Endothelial cell of umbilical vein (primary cell): ENCODE data around the gene CDKL4. TPM values are rescaled to one million over a fixed set of nuclear protein-coding genes. Genes with fewer than 3 reads are reported as not detected.

Experiments
- BruUV-seq: library from RNA; stranded (reverse); fragments of 400-500 nt; replicated peaks from 2 replicates; lab custom pipeline; 2021; lab: Mats Ljungman, UMichigan
- CTCF ChIA-PET: fragments of 300-600, 350-600 bp; sonication (Branson Sonifier 250); formaldehyde crosslinking; loops from one replicate; lab custom pipeline; 2021; ENCODE audit warnings: antibody characterized with exemption, inconsistent platforms; lab: Charles Lee
- POLR2A ChIA-PET: fragments of 300-600, 350-600 bp; sonication (Branson Sonifier 250); formaldehyde crosslinking; loops from one replicate; lab custom pipeline; 2021; ENCODE audit warnings: antibody characterized with exemption, inconsistent platforms; lab: Charles Lee
- DNase-seq: peaks from one replicate; pipeline ENCODE4 v3.0.0-alpha.2; 2011; ENCODE audit warnings: low read depth, low spot score
- FAIRE-seq: peaks from 2 replicates; lab custom pipeline; 2011; peaks lifted over from hg19 to GRCh38; lab: Jason Lieb, UNC
- H2AFZ ChIP-seq: 2 replicates; pipeline ENCODE4 v1.6.0; 2012; ENCODE audit warnings: low read depth, low read length, control low read depth, inconsistent platforms
- H3K27ac ChIP-seq: 2 replicates; pipeline ENCODE4 v1.5.1; 2011; ENCODE audit warnings: low read depth, mild to moderate bottlenecking, control low read depth, low read length, moderate library complexity; ENCODE audit not compliant: insufficient read depth
- H3K27me3 ChIP-seq, 2 experiments: 2 replicates each; pipeline versions ENCODE4 v1.6.0 to v1.6.1; 2011; ENCODE audit warnings: low read length in 2 of 2, mixed read lengths in 1 of 2; ENCODE audit not compliant: control insufficient read depth in 2 of 2, insufficient read depth in 2 of 2
- H3K36me3 ChIP-seq, 2 experiments: 2 replicates in 1 of 2; 3 replicates in 1 of 2; pipeline ENCODE4 v1.5.1; 2011; ENCODE audit warnings: low read length in 2 of 2, mild to moderate bottlenecking in 1 of 2, moderate library complexity in 1 of 2; ENCODE audit not compliant: control insufficient read depth in 2 of 2, insufficient read depth in 2 of 2; ENCODE audit errors: extremely low read depth in 1 of 2
- H3K4me1 ChIP-seq: 3 replicates; pipeline ENCODE4 v1.5.1; 2011; ENCODE audit warnings: mild to moderate bottlenecking, low read length; ENCODE audit not compliant: control insufficient read depth, insufficient read depth; ENCODE audit errors: extremely low read depth
- H3K4me2 ChIP-seq: 2 replicates; pipeline ENCODE4 v1.6.1; 2011; ENCODE audit warnings: low read length, control low read depth, mixed read lengths; ENCODE audit not compliant: insufficient read depth
- H3K4me3 ChIP-seq, 3 experiments: fragments of 200-600 bp in 1 of 3; sonication (generic), shearing (Covaris generic) in 1 of 3; replicated peaks in 1 of 3; 2 replicates each; pipeline ENCODE4 v1.5.1; 2011 to 2016; ENCODE audit warnings: control low read depth in 3 of 3, low read length in 3 of 3, mild to moderate bottlenecking in 2 of 3, inconsistent platforms in 1 of 3, low read depth in 1 of 3, moderate library complexity in 1 of 3; ENCODE audit not compliant: insufficient read depth in 1 of 3
- H3K79me2 ChIP-seq: 2 replicates; pipeline ENCODE4 v1.6.0; 2012; ENCODE audit warnings: low read length, inconsistent platforms; ENCODE audit not compliant: control insufficient read depth, insufficient read depth
- H3K9ac ChIP-seq: replicated peaks from 2 replicates; pipeline ENCODE3; 2011; ENCODE audit warnings: low read length, control low read depth; ENCODE audit not compliant: insufficient read depth; ENCODE audit errors: extremely low read depth
- H3K9me1 ChIP-seq: replicated peaks from 3 replicates; pipeline ENCODE4 v1.6.0; 2011; ENCODE audit warnings: mild to moderate bottlenecking, low read length; ENCODE audit not compliant: control insufficient read depth, insufficient read depth; ENCODE audit errors: extremely low read depth
- H3K9me3 ChIP-seq: replicated peaks from 2 replicates; pipeline ENCODE4 v1.5.1; 2012; ENCODE audit warnings: low read length, inconsistent platforms; ENCODE audit not compliant: control insufficient read depth, insufficient read depth
- H4K20me1 ChIP-seq: replicated peaks from 2 replicates; pipeline ENCODE3; 2011; ENCODE audit warnings: mild to moderate bottlenecking, low read length; ENCODE audit not compliant: control insufficient read depth, insufficient read depth; ENCODE audit errors: extremely low read depth
- EZH2 ChIP-seq: IDR thresholded peaks from 2 replicates; pipeline ENCODE4 v1.6.1; 2012; ENCODE audit warnings: borderline replicate concordance, low read depth, mild to moderate bottlenecking, moderate library complexity, low read length, inconsistent platforms; ENCODE audit not compliant: severe bottlenecking
- FOS ChIP-seq: IDR thresholded peaks from 2 replicates; pipeline ENCODE4 v1.6.1; 2011; ENCODE audit warnings: mild to moderate bottlenecking, low read length, moderate library complexity, borderline replicate concordance; ENCODE audit not compliant: insufficient read depth
- GATA2 ChIP-seq: IDR thresholded peaks from 2 replicates; pipeline ENCODE4 v1.7.0; 2011; ENCODE audit warnings: low read depth, mild to moderate bottlenecking, moderate library complexity, mixed read lengths, low read length; ENCODE audit not compliant: insufficient read length, insufficient read depth
- JUN ChIP-seq: IDR thresholded peaks from 2 replicates; pipeline ENCODE4 v1.6.1; 2011; ENCODE audit warnings: borderline replicate concordance, low read depth; ENCODE audit not compliant: insufficient read length, insufficient read depth
- MYC ChIP-seq: IDR thresholded peaks from one replicate; pipeline ENCODE4 v1.6.1; 2011; ENCODE audit warnings: mild to moderate bottlenecking, low read depth, low read length
- POLR2A ChIP-seq: IDR thresholded peaks from 2 replicates; pipeline ENCODE4 v1.6.1; 2012; ENCODE audit warnings: low read depth, mild to moderate bottlenecking, control low read depth, low read length
- POLR2AphosphoS5 ChIP-seq: IDR thresholded peaks from 2 replicates; pipeline ENCODE4 v1.6.1; 2012; ENCODE audit warnings: low read depth, mild to moderate bottlenecking, control low read depth, low read length, moderate library complexity; ENCODE audit not compliant: insufficient read depth
- dilution Hi-C: fragments of 300-500 bp; cut with MboI; formaldehyde crosslinking; loops from one replicate; pipeline ENCODE4 v1.15.0; 2019; ENCODE audit warnings: low sequenced_read_pairs; ENCODE audit not compliant: extremely low pct_ligation_motif_present
- intact Hi-C: fragments of 100-400 bp; cut with micrococcal nuclease; formaldehyde crosslinking; loops from one replicate; pipeline ENCODE4 v1.10.0; 2022
- polyA plus RNA-seq, 4 experiments: library from polyadenylated mRNA; depleted of rRNA in 3 of 4; stranded (reverse) in 3 of 4; unstranded in 1 of 4; fragments of >200 nt; gene quantifications; 2 replicates each; pipeline versions ENCODE4 v1.2.1 to v1.2.3, GENCODE V29; 2011 to 2012; ENCODE audit warnings: missing spikeins in 1 of 4
- total RNA-seq: library from RNA; stranded (reverse); gene quantifications from 2 replicates; pipeline ENCODE4 v1.2.3, GENCODE V29; 2021
- TF ChIP-seq, protein P1 (sequence below), 2 donors: IDR thresholded peaks; 1 replicate in 1 of 2; 2 replicates in 1 of 2; pipeline ENCODE4 v1.5.1; 2011; ENCODE audit warnings: low read length in 2 of 2, mild to moderate bottlenecking in 2 of 2, moderate library complexity in 2 of 2, control low read depth in 1 of 2, inconsistent platforms in 1 of 2, low read depth in 1 of 2; ENCODE audit not compliant: insufficient read depth in 1 of 2; ENCODE audit errors: extremely low read depth in 1 of 2
- TF ChIP-seq, protein P2 (sequence below): IDR thresholded peaks from 2 replicates; pipeline ENCODE4 v1.6.1; 2011; ENCODE audit not compliant: insufficient read depth, insufficient read length

Gene CDKL4
- total and polyA plus RNA-seq, 2 donors (not counting 3 experiments of a cell fraction or from before 2014, with no cell fraction given): 0.17 to 0.75 TPM

DNA sequence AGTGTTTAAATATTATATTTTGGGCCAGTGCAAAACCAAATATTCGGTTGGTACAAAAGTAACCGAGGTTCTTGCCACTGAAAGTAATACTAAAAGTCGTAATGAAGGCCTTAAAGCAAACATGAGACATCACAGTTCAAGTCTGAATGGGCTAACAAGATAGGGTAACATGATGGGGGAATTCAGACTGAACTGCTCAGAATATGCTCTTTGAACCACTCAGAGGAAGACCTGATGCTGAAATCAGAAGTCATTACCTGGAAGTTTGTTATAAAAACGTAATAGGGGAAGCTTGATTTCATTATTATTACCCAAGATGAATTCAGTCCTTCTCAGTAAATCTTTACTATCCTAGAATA lies 26.6 kb downstream of the CDKL4 start:
- intact Hi-C loops (no loop called here), dilution Hi-C loops (no loop called here)
- FAIRE-seq: no peak
- Histone ChIP-seq H3K27me3 (no peaks in the 10 kb centered on the region), H3K4me1 (no peaks in the 10 kb centered on the region), H3K9ac (no peak overlapping the region), H3K9me3 (no peaks in the 10 kb centered on the region), H3K4me3 (no peak overlapping the region), H3K27ac (no peak overlapping the region), H3K79me2 (no peaks in the 10 kb centered on the region), H3K4me2 (no peak overlapping the region), H4K20me1 (no peaks in the 10 kb centered on the region), H3K36me3 (no peaks in the 10 kb centered on the region), H3K9me1 (no peaks in the 10 kb centered on the region), H2AFZ (no peak overlapping the region)
- DNase-seq: no peak
- ChIA-PET POLR2A (no interaction called here), CTCF (no interaction called here)
- no TSS peak for BruUV-seq
- TF ChIP-seq MYC (no peak), GATA2 (no peak), POLR2A (no peak), FOS (no peak), POLR2AphosphoS5 (no peak), EZH2 (no peak), JUN (no peak)
- TF ChIP-seq, protein P1, sequence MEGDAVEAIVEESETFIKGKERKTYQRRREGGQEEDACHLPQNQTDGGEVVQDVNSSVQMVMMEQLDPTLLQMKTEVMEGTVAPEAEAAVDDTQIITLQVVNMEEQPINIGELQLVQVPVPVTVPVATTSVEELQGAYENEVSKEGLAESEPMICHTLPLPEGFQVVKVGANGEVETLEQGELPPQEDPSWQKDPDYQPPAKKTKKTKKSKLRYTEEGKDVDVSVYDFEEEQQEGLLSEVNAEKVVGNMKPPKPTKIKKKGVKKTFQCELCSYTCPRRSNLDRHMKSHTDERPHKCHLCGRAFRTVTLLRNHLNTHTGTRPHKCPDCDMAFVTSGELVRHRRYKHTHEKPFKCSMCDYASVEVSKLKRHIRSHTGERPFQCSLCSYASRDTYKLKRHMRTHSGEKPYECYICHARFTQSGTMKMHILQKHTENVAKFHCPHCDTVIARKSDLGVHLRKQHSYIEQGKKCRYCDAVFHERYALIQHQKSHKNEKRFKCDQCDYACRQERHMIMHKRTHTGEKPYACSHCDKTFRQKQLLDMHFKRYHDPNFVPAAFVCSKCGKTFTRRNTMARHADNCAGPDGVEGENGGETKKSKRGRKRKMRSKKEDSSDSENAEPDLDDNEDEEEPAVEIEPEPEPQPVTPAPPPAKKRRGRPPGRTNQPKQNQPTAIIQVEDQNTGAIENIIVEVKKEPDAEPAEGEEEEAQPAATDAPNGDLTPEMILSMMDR (IDR thresholded peaks at IDR 0.05; ENCODE audit: extremely low read depth in 1 of 2, insufficient read depth in 1 of 2, low read depth in 1 of 2, low read length in 2 of 2): no peak
- TF ChIP-seq, protein P2, sequence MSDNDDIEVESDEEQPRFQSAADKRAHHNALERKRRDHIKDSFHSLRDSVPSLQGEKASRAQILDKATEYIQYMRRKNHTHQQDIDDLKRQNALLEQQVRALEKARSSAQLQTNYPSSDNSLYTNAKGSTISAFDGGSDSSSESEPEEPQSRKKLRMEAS: no peak
